ENCODE results near the gene RAI1. TPM values are rescaled to one million over a fixed set of nuclear protein-coding genes. Genes with fewer than 3 reads are reported as not detected.

RAI1 gene
- total RNA-seq, 4 donors from 2014 or later = 17.0 to 36.3 (median 22.3) TPM

- peaks cover 0 to 8% (median 0%) of the 10 kb centered on the region in 4 donors for H3K27me3 ChIP-seq
- H3K4me1 ChIP-seq = peaks cover 32 to 76% (median 34%) of the 10 kb centered on the region in 3 donors
- TF ChIP-seq POLR2A (IDR thresholded peaks at IDR 0.05) (no peak), CTCF (IDR thresholded peaks at IDR 0.05) (no peak)
- 67 to 93% methylated on average over 1 to 4 of the region's 8 CpGs for WGBS, 2 donors
- no peaks in the 10 kb centered on the region for H3K9me3 ChIP-seq
- no peak overlapping the region for H3K4me3 ChIP-seq
- no peak for DNase-seq
- peak overlapping the region in 3 of 4 donors; percentile 67 to 85 (median 78) for H3K27ac ChIP-seq
- no peaks in the 10 kb centered on the region for H3K36me3 ChIP-seq
- intact Hi-C loops (cut with DNase I) = loop anchor here (10.0 kb wide), 1 partner anchor 94 kb away; the partner anchor contains the start of gene RAI1
These were observed 97.2 kb downstream of the RAI1 start for GRCh38 chr17:17778308-17779014.

GRCh38 chr17:17779015-17779611, 97.9 kb downstream of the RAI1 start:
- no peak overlapping the region for H3K4me3 ChIP-seq
- TF ChIP-seq POLR2A (IDR thresholded peaks at IDR 0.05) (no peak), CTCF (IDR thresholded peaks at IDR 0.05) (no peak)
- intact Hi-C loops (cut with DNase I) = loop anchor here (10.0 kb wide), 1 partner anchor 94 kb away; the partner anchor contains the start of gene RAI1
- H3K27me3 ChIP-seq = peaks cover 0 to 8% (median 0%) of the 10 kb centered on the region in 4 donors
- H3K4me1 ChIP-seq = peaks cover 37 to 76% (median 39%) of the 10 kb centered on the region in 3 donors
- no peak for DNase-seq
- H3K27ac ChIP-seq = peak overlapping the region; percentile 47 to 85 (median 72)
- WGBS, 2 donors = 67 to 74% methylated on average over 6 to 9 of the region's 16 CpGs
- no peaks in the 10 kb centered on the region for H3K36me3 ChIP-seq
- no peaks in the 10 kb centered on the region for H3K9me3 ChIP-seq

- TF ChIP-seq POLR2A (IDR thresholded peaks at IDR 0.05) = no peak
- no peak for TF ChIP-seq CTCF (IDR thresholded peaks at IDR 0.05)
- H3K4me1 ChIP-seq = peaks cover 42 to 87% (median 51%) of the 10 kb centered on the region in 3 donors
- no peaks in the 10 kb centered on the region for H3K36me3 ChIP-seq
- no peaks in the 10 kb centered on the region for H3K9me3 ChIP-seq
- H3K27ac ChIP-seq = peak overlapping the region; percentile 30 to 82 (median 74)
- H3K27me3 ChIP-seq = peaks cover 0 to 8% (median 0%) of the 10 kb centered on the region in 4 donors
- DNase-seq = no peak
- peak overlapping the region in 2 of 4 donors; percentile 54 to 72 for H3K4me3 ChIP-seq
- intact Hi-C loops (cut with DNase I) = no loop called here
- WGBS, 2 donors = 50 to 56% methylated on average over 6 to 10 of the region's 11 CpGs
These were observed 99.8 kb downstream of the RAI1 start for GRCh38 chr17:17780922-17781590.

GRCh38 chr17:17781591-17782496, 100.6 kb downstream of the RAI1 start:
- no peaks in the 10 kb centered on the region for H3K9me3 ChIP-seq
- intact Hi-C loops (cut with DNase I) = no loop called here
- H3K36me3 ChIP-seq = no peaks in the 10 kb centered on the region
- peaks cover 0 to 8% (median 0%) of the 10 kb centered on the region in 4 donors for H3K27me3 ChIP-seq
- WGBS, 2 donors = 3% methylated on average over 6 to 14 of the region's 88 CpGs
- peak overlapping the region; percentile 37 to 72 (median 50) for H3K4me3 ChIP-seq
- H3K4me1 ChIP-seq = peaks cover 42 to 87% (median 51%) of the 10 kb centered on the region in 3 donors
- DNase-seq = no peak
- TF ChIP-seq CTCF (IDR thresholded peaks at IDR 0.05) = no peak
- no peak for TF ChIP-seq POLR2A (IDR thresholded peaks at IDR 0.05)
- peak overlapping the region; percentile 32 to 82 (median 74) for H3K27ac ChIP-seq

All from esophagus squamous epithelium (tissue), 5 donors.